GM12878 (cell line): ENCODE data around the gene LAMA2. TPM values are rescaled to one million over a fixed set of nuclear protein-coding genes. Genes with fewer than 3 reads are reported as not detected.

Experiments
- ATAC-seq: fragments of 200-7000 bp; cut with Tn5 transposase; 3 replicates; pipeline ENCODE4 v1.9.1; 2020; ENCODE audit warnings: mild to moderate bottlenecking, moderate library complexity
- BruUV-seq: library from RNA; stranded (reverse); fragments of 400-500 nt; replicated peaks from 2 replicates; lab custom pipeline; 2021; lab: Mats Ljungman, UMichigan
- CTCF ChIA-PET: fragments of 300-600 bp; sonication (Branson Sonifier 250); formaldehyde crosslinking; extraction: SDS; loops from one replicate; lab custom pipeline; 2021; ENCODE audit warnings: inconsistent platforms; lab: Yijun Ruan, JAX
- POLR2A ChIA-PET: fragments of 350-600 bp; formaldehyde crosslinking; extraction: SDS; loops from one replicate; lab custom pipeline; 2021; ENCODE audit warnings: inconsistent platforms; lab: Charles Lee
- RAD21 ChIA-PET: fragments of 300-600 bp; sonication (Branson Sonifier 250); formaldehyde crosslinking; loops from one replicate; lab custom pipeline; 2023; ENCODE audit warnings: antibody characterized with exemption; ENCODE audit not compliant: unreplicated experiment; lab: Charles Lee
- SMC1A ChIA-PET: fragments of 300-600 bp; sonication (Branson Sonifier 250); formaldehyde crosslinking; loops from one replicate; lab custom pipeline; 2023; ENCODE audit not compliant: unreplicated experiment, uncharacterized antibody; lab: Charles Lee
- DNase-seq: peaks from one replicate; pipeline ENCODE4 v3.0.0-alpha.2; 2011; ENCODE audit warnings: low read depth, low spot score
- FAIRE-seq: peaks from 3 replicates; lab custom pipeline; 2011; peaks lifted over from hg19 to GRCh38; lab: Jason Lieb, UNC
- H2AFZ ChIP-seq: 2 replicates; pipeline ENCODE4 v1.6.0; 2011; ENCODE audit warnings: low read depth, low read length, control low read depth; ENCODE audit not compliant: control insufficient read depth
- H3K27ac ChIP-seq: 2 replicates; pipeline ENCODE4 v1.5.1; 2011; ENCODE audit warnings: control low read depth; ENCODE audit not compliant: control insufficient read depth, insufficient read depth
- H3K27me3 ChIP-seq, 2 experiments: replicated peaks in 1 of 2; 2 replicates each; pipeline versions ENCODE4 v1.6.0 to v1.6.1; 2011; ENCODE audit warnings: low read length in 1 of 2; ENCODE audit not compliant: control insufficient read depth in 2 of 2, insufficient read depth in 2 of 2
- H3K36me3 ChIP-seq, 2 experiments: 2 replicates each; pipeline ENCODE4 v1.5.1; 2011; ENCODE audit warnings: low read length in 1 of 2; ENCODE audit not compliant: control insufficient read depth in 2 of 2, insufficient read depth in 2 of 2
- H3K4me1 ChIP-seq: 2 replicates; pipeline ENCODE4 v1.6.1; 2011; ENCODE audit warnings: mild to moderate bottlenecking, low read length, moderate library complexity, mixed read lengths; ENCODE audit not compliant: control insufficient read depth, insufficient read depth
- H3K4me2 ChIP-seq: 2 replicates; pipeline ENCODE4 v1.6.0; 2011; ENCODE audit warnings: control low read depth; ENCODE audit not compliant: control insufficient read depth, insufficient read depth
- H3K4me3 ChIP-seq: fragments of 200-600 bp; sonication (generic); 2 replicates; pipeline ENCODE4 v1.5.1; 2016
- H3K79me2 ChIP-seq: 2 replicates; pipeline ENCODE4 v1.6.0; 2011; ENCODE audit warnings: low read length; ENCODE audit not compliant: control insufficient read depth, insufficient read depth
- H3K9ac ChIP-seq: 2 replicates; pipeline ENCODE4 v1.8.0; 2011; ENCODE audit warnings: low read length, control low read depth, mixed read lengths; ENCODE audit not compliant: control insufficient read depth, insufficient read depth
- H3K9me3 ChIP-seq: replicated peaks from 3 replicates; pipeline ENCODE4 v1.5.1; 2011; ENCODE audit warnings: mild to moderate bottlenecking, low read length; ENCODE audit not compliant: control insufficient read depth, insufficient read depth
- H4K20me1 ChIP-seq: 2 replicates; pipeline ENCODE4 v1.6.0; 2011; ENCODE audit not compliant: control insufficient read depth, insufficient read depth
- CHD1 ChIP-seq: IDR thresholded peaks from 2 replicates; pipeline ENCODE4 v1.6.1; 2012; ENCODE audit warnings: low read depth, low read length, improper control_type of control experiment
- IKZF1 ChIP-seq: fragments of 450-650 bp; conservative IDR thresholded peaks from 2 replicates; pipeline ENCODE4 v1.6.1; 2017; ENCODE audit warnings: antibody characterized with exemption, mild to moderate bottlenecking
- JUNB ChIP-seq: IDR thresholded peaks from 2 replicates; pipeline ENCODE4 v1.6.1; 2016; ENCODE audit warnings: antibody characterized with exemption, mild to moderate bottlenecking
- MEF2A ChIP-seq: IDR thresholded peaks from 2 replicates; pipeline ENCODE4 v1.6.1; 2011; ENCODE audit warnings: low read depth, mild to moderate bottlenecking, low read length, moderate library complexity; ENCODE audit not compliant: insufficient read depth
- NFIC ChIP-seq: IDR thresholded peaks from 2 replicates; pipeline ENCODE4 v1.6.1; 2012; ENCODE audit warnings: low read depth, mild to moderate bottlenecking, inconsistent platforms, low read length, moderate library complexity
- POLR2A ChIP-seq: IDR thresholded peaks from 2 replicates; pipeline ENCODE4 v1.6.1; 2011; ENCODE audit warnings: low read depth, mild to moderate bottlenecking, low read length
- SMAD5 ChIP-seq: IDR thresholded peaks from 2 replicates; pipeline ENCODE4 v1.6.1; 2016; ENCODE audit warnings: antibody characterized with exemption, low read depth
- SREBF2 ChIP-seq: IDR thresholded peaks from 2 replicates; pipeline ENCODE4 v1.6.1; 2012; ENCODE audit warnings: mild to moderate bottlenecking, low read length
- SRF ChIP-seq, 2 experiments: IDR thresholded peaks; 2 replicates each; pipeline ENCODE4 v1.6.1; 2011; ENCODE audit warnings: low read depth in 2 of 2, low read length in 2 of 2, mild to moderate bottlenecking in 1 of 2, moderate library complexity in 1 of 2
- TBL1XR1 ChIP-seq: IDR thresholded peaks from 2 replicates; pipeline ENCODE4 v1.6.1; 2012; ENCODE audit warnings: low read depth, low read length, improper control_type of control experiment
- TCF3 ChIP-seq: IDR thresholded peaks from 2 replicates; pipeline ENCODE4 v1.6.1; 2012; ENCODE audit warnings: low read depth, mild to moderate bottlenecking, low read length, borderline replicate concordance; ENCODE audit not compliant: insufficient read depth
- ZNF384 ChIP-seq: IDR thresholded peaks from 2 replicates; pipeline ENCODE4 v1.6.1; 2012; ENCODE audit warnings: low read depth, mild to moderate bottlenecking, low read length, improper control_type of control experiment, borderline replicate concordance
- WGBS: methylation state at CpG from one replicate; pipeline ENCODE4 v1.1.6; 2016; ENCODE audit warnings: low lambda C conversion rate; ENCODE audit not compliant: insufficient replicate concordance, insufficient coverage; ENCODE audit errors: missing lambda C conversion rate; 5-methylcytosine and 5-hydroxymethylcytosine counted together
- in situ Hi-C: fragments of 300-500 bp; cut with MboI; formaldehyde crosslinking; loops from 9 replicates; pipeline ENCODE4 v1.14.3; 2018; ENCODE audit warnings: mixed read lengths
- intact Hi-C: fragments of 100-400 bp; cut with micrococcal nuclease; formaldehyde crosslinking; loops from one replicate; pipeline ENCODE4 v1.14.2; 2022; ENCODE audit not compliant: unreplicated experiment
- polyA plus RNA-seq, 11 experiments: library from polyadenylated mRNA; depleted of rRNA in 4 of 11; unstranded in 6 of 11; stranded (reverse) in 5 of 11; fragments of >200 nt; fragmentation: Nextera tagmentation in 4 of 11; fragmentation: Illumina TruSeq in 1 of 11; extraction: Ambion mirVana in 4 of 11; extraction: Trizol in 1 of 11; gene quantifications; 1 replicate in 1 of 11; 2 replicates in 10 of 11; pipeline versions ENCODE4 v1.2.1 to v1.2.3, GENCODE V29; 2011 to 2016; ENCODE audit warnings: inconsistent platforms in 2 of 11, missing spikeins in 2 of 11, low read depth in 1 of 11
- total RNA-seq, 4 experiments: library from RNA; depleted of rRNA in 3 of 4; stranded (reverse); fragments of >200 nt in 3 of 4; fragmentation: Illumina TruSeq in 1 of 4; extraction: Trizol in 1 of 4; gene quantifications; 2 replicates each; pipeline versions ENCODE4 v1.2.1 to v1.2.3, GENCODE V29; 2013 to 2021
- TF ChIP-seq, protein P1 (sequence below): IDR thresholded peaks from 2 replicates; pipeline ENCODE4 v1.6.1; 2011; ENCODE audit warnings: borderline replicate concordance, low read depth, mild to moderate bottlenecking, moderate library complexity, mixed read lengths, low read length; ENCODE audit not compliant: insufficient read depth; ENCODE audit errors: extremely low read length
- TF ChIP-seq, protein P2 (sequence below): fragments of 150-350 bp; IDR thresholded peaks from 2 replicates; pipeline ENCODE4 v1.6.1; 2014; ENCODE audit warnings: mild to moderate bottlenecking, low read depth, low read length

Gene LAMA2
- total and polyA plus RNA-seq, 10 of the 15 experiments (the other 5 are each of a cell fraction or from before 2014, with no cell fraction given), result 0.04 to 2.0 (median 0.37) TPM; not detected in 1

DNA sequence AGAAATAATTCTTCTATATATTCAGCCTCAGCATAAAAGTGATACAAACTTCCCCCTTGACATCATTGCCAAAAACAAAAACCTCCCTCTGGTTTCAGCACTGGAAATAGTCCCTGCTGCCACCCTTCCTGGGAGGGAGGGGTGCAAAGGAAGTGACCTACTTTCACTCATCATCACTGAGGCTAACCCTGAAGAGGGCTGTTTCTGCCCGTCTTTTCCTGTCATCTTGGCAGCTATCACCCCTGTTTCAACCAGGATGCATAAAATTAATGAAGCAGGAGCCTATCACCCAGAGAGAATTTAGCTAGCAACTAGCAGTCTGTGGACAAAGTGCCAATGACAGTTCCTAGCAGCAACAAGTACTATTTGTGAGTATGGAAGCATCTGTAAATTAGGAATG is 397.8 kb downstream of the LAMA2 start:
- no peak for FAIRE-seq
- intact Hi-C loops, result no loop called here
- WGBS, result 0% methylated on average over 1 of the region's 1 CpG
- BruUV-seq, result no TSS peak
- Histone ChIP-seq H3K4me2 (no peak overlapping the region), H4K20me1 (no peaks in the 10 kb centered on the region), H3K4me3 (no peak overlapping the region), H3K36me3 (no peaks in the 10 kb centered on the region)
- peak; percentile 70 for ATAC-seq
- in situ Hi-C loops, result no loop called here
- TF ChIP-seq SMAD5 (no peak), POLR2A (no peak), NFIC (no peak), MEF2A (no peak), TBL1XR1 (no peak)
- TF ChIP-seq, all 136 proteins: peak for 0
- POLR2A ChIA-PET, result no interaction called here
- Histone ChIP-seq H3K27ac (no peak overlapping the region), H3K9ac (no peak overlapping the region), H3K27me3 (no peaks in the 10 kb centered on the region), H3K79me2 (no peaks in the 10 kb centered on the region), H2AFZ (no peak overlapping the region), H3K9me3 (no peaks in the 10 kb centered on the region), H3K4me1 (no peaks in the 10 kb centered on the region)
- RAD21 ChIA-PET, result no interaction called here
- CTCF ChIA-PET, result no interaction called here
- no peak for DNase-seq
- SMC1A ChIA-PET, result interaction anchor here (1.0 kb wide), 1 partner anchor 10 kb away, joined by 3 read pairs; no protein-coding TSS in a partner anchor

DNA sequence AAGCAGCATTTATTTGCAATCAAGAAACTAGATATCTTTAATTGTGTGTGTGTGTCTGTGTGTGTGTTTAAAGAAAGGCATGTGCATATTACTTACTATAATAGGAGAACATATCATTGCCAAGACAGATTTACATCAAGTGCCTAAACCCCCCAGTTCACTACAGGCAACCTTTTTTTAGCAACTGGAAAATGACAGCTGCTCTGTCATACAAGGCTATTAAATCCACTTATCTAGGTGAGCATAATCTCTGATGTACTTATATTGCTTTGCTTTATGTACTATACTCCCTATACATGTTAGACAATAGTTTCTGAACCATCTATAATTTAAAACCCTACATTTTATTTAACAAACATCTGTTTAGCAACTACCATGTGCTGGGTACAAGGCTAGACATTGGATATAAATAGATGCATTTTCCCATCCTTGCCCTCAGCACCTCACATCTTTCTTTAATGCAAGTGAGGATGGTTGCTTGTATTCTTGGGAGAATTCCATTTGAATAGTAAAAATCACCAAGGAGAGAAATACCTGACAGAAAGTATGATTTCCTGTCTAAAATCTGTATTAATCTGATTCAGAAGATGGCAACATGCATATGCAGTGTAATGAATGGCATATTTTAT is 398.3 kb downstream of the LAMA2 start:
- BruUV-seq, result no TSS peak
- H3K9ac ChIP-seq, result no peak overlapping the region
- intact Hi-C loops, result no loop called here
- H3K36me3 ChIP-seq, result no peaks in the 10 kb centered on the region
- H3K79me2 ChIP-seq, result no peaks in the 10 kb centered on the region
- ChIA-PET SMC1A (no interaction called here), RAD21 (no interaction called here), POLR2A (no interaction called here), CTCF (interaction anchor here (1.8 kb wide), 1 partner anchor 29 kb away, joined by 4 read pairs; no protein-coding TSS in a partner anchor)
- H3K27ac ChIP-seq, result no peak overlapping the region
- no peak overlapping the region for H3K4me2 ChIP-seq
- in situ Hi-C loops, result no loop called here
- FAIRE-seq, result no peak
- no peak overlapping the region for H3K4me3 ChIP-seq
- H2AFZ ChIP-seq, result no peak overlapping the region
- H4K20me1 ChIP-seq, result no peaks in the 10 kb centered on the region
- H3K9me3 ChIP-seq, result no peaks in the 10 kb centered on the region
- no peaks in the 10 kb centered on the region for H3K27me3 ChIP-seq
- no peak for DNase-seq
- H3K4me1 ChIP-seq, result no peaks in the 10 kb centered on the region
- no peak for TF ChIP-seq SREBF2
- no peak for TF ChIP-seq ZNF384
- no peak for TF ChIP-seq IKZF1
- no peak for TF ChIP-seq JUNB
- TF ChIP-seq, protein P1, sequence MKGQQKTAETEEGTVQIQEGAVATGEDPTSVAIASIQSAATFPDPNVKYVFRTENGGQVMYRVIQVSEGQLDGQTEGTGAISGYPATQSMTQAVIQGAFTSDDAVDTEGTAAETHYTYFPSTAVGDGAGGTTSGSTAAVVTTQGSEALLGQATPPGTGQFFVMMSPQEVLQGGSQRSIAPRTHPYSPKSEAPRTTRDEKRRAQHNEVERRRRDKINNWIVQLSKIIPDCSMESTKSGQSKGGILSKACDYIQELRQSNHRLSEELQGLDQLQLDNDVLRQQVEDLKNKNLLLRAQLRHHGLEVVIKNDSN, result no peak
- TF ChIP-seq TCF3, result no peak
- TF ChIP-seq, protein P2, sequence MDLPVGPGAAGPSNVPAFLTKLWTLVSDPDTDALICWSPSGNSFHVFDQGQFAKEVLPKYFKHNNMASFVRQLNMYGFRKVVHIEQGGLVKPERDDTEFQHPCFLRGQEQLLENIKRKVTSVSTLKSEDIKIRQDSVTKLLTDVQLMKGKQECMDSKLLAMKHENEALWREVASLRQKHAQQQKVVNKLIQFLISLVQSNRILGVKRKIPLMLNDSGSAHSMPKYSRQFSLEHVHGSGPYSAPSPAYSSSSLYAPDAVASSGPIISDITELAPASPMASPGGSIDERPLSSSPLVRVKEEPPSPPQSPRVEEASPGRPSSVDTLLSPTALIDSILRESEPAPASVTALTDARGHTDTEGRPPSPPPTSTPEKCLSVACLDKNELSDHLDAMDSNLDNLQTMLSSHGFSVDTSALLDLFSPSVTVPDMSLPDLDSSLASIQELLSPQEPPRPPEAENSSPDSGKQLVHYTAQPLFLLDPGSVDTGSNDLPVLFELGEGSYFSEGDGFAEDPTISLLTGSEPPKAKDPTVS, result no peak
- no peak for TF ChIP-seq CHD1
- TF ChIP-seq SRF (IDR thresholded peaks at IDR 0.05; ENCODE audit: low read depth in 2 of 2, low read length in 2 of 2), result no peak
- no peak for ATAC-seq
